Activated B cell treated with CpG ODN at 0.5 μM for 24 hours (primary cell): ENCODE data around the gene KCNS3. TPM values are rescaled to one million over a fixed set of nuclear protein-coding genes. Genes with fewer than 3 reads are reported as not detected.

Source experiments
- ATAC-seq: fragments of 200-7000 bp; cut with Tn5 transposase; one replicate; pipeline ENCODE4 v1.10.0; 2021; ENCODE audit warnings: low read depth, mild to moderate bottlenecking, moderate library complexity
- CTCF ChIA-PET: fragments of 350-600 bp; sonication (Branson Sonifier 250); formaldehyde crosslinking; loops from one replicate; lab custom pipeline; 2021; ENCODE audit warnings: antibody characterized with exemption; lab: Charles Lee
- POLR2A ChIA-PET: fragments of 350-600 bp; sonication (Branson Sonifier 250); formaldehyde crosslinking; loops from one replicate; lab custom pipeline; 2021; ENCODE audit warnings: antibody characterized with exemption; lab: Charles Lee
- DNase-seq: peaks from one replicate; pipeline ENCODE4 v3.0.0; 2022
- H3K27ac Mint-ChIP-seq: one replicate; pipeline ENCODE4 v1.8.0; 2020; ENCODE audit warnings: mixed read lengths
- H3K27me3 Mint-ChIP-seq: one replicate; pipeline ENCODE4 v1.8.0; 2021; ENCODE audit warnings: mixed read lengths
- H3K36me3 Mint-ChIP-seq: one replicate; pipeline ENCODE4 v1.8.0; 2021; ENCODE audit warnings: low read depth, mixed read lengths
- H3K4me1 Mint-ChIP-seq: one replicate; pipeline ENCODE4 v1.8.0; 2021; ENCODE audit warnings: mixed read lengths
- H3K4me3 Mint-ChIP-seq: one replicate; pipeline ENCODE4 v1.8.0; 2020; ENCODE audit warnings: mild to moderate bottlenecking, mixed read lengths
- H3K9me3 Mint-ChIP-seq: one replicate; pipeline ENCODE4 v1.8.0; 2020; ENCODE audit warnings: mixed read lengths
- CTCF ChIP-seq: fragments of 200-600 bp; IDR thresholded peaks from one replicate; pipeline ENCODE4 v1.8.0; 2022; ENCODE audit warnings: antibody characterized with exemption, mild to moderate bottlenecking
- intact Hi-C: fragments of 100-400 bp; cut with micrococcal nuclease; formaldehyde crosslinking; loops from one replicate; pipeline ENCODE4 v1.15.1; 2024
- total RNA-seq: library from RNA; stranded (reverse); gene quantifications from 2 replicates; pipeline ENCODE4 v1.2.3, GENCODE V29; 2022

The KCNS3 gene
- total RNA-seq, 1 donor from 2014 or later: 1.5 TPM

- POLR2A ChIA-PET: no interaction called here
- CTCF ChIA-PET: interaction anchor here (1.0 to 1.1 kb wide), 2 partner anchors 8 to 55 kb away, joined by 3 read pairs; no protein-coding TSS in a partner anchor
- H3K4me1 Mint-ChIP-seq: peaks cover 7% of the 10 kb centered on the region
Measured at GRCh38 chr2:17910980-17911379, 32.5 kb downstream of the KCNS3 start.

GRCh38 chr2:17911491-17912260, 33.2 kb downstream of the KCNS3 start:
- intact Hi-C loops: loop anchor here (5.0 kb wide), 1 partner anchor 34 kb away; the partner anchor contains the start of gene KCNS3
- DNase-seq (no peak), ATAC-seq (no peak)
- Mint-ChIP-seq H3K4me1 (peaks cover 7% of the 10 kb centered on the region), H3K36me3 (no peaks in the 10 kb centered on the region), H3K27ac (no peak overlapping the region), H3K4me3 (no peak overlapping the region), H3K9me3 (no peaks in the 10 kb centered on the region), H3K27me3 (peaks cover 19% of the 10 kb centered on the region)
- ChIA-PET POLR2A (no interaction called here), CTCF (interaction anchor here (1.0 to 1.1 kb wide), 2 partner anchors 7 to 55 kb away, joined by 3 read pairs; no protein-coding TSS in a partner anchor)
- no peak for TF ChIP-seq CTCF

More at GRCh38 chr2:17910980-17911379, 32.5 kb downstream of the KCNS3 start:
- DNase-seq (no peak), ATAC-seq (no peak)
- no peak for TF ChIP-seq CTCF
- Mint-ChIP-seq H3K36me3 (no peaks in the 10 kb centered on the region), H3K27me3 (peaks cover 19% of the 10 kb centered on the region), H3K4me3 (no peak overlapping the region), H3K27ac (no peak overlapping the region), H3K9me3 (no peaks in the 10 kb centered on the region)
- intact Hi-C loops: loop anchor here (5.0 kb wide), 1 partner anchor 34 kb away; the partner anchor contains the start of gene KCNS3

- ATAC-seq: peak; percentile 80
- H3K36me3 Mint-ChIP-seq: no peaks in the 10 kb centered on the region
- CTCF ChIA-PET: interaction anchor here (1.1 kb wide), 1 partner anchor 56 kb away, joined by 3 read pairs; no protein-coding TSS in a partner anchor
Measured at GRCh38 chr2:17912266-17912691, 33.8 kb downstream of the KCNS3 start.

GRCh38 chr2:17915099-17915498, 36.6 kb downstream of the KCNS3 start:
- no peak for TF ChIP-seq CTCF
- POLR2A ChIA-PET: no interaction called here
- no peak for DNase-seq
- Mint-ChIP-seq H3K27me3 (peaks cover 5% of the 10 kb centered on the region), H3K9me3 (no peaks in the 10 kb centered on the region), H3K4me3 (no peak overlapping the region), H3K27ac (no peak overlapping the region), H3K4me1 (peaks cover 9% of the 10 kb centered on the region), H3K36me3 (no peaks in the 10 kb centered on the region)
- intact Hi-C loops: no loop called here
- CTCF ChIA-PET: no interaction called here
- ATAC-seq: no peak

More at GRCh38 chr2:17912266-17912691, 33.8 kb downstream of the KCNS3 start:
- no peak for TF ChIP-seq CTCF
- H3K4me3 Mint-ChIP-seq: no peak overlapping the region
- H3K4me1 Mint-ChIP-seq: peaks cover 7% of the 10 kb centered on the region
- no peaks in the 10 kb centered on the region for H3K9me3 Mint-ChIP-seq
- POLR2A ChIA-PET: no interaction called here
- no peak for DNase-seq
- intact Hi-C loops: loop anchor here (5.0 kb wide), 1 partner anchor 35 kb away; the partner anchor contains the start of gene KCNS3
- H3K27ac Mint-ChIP-seq: no peak overlapping the region
- H3K27me3 Mint-ChIP-seq: peaks cover 17% of the 10 kb centered on the region

DNA sequence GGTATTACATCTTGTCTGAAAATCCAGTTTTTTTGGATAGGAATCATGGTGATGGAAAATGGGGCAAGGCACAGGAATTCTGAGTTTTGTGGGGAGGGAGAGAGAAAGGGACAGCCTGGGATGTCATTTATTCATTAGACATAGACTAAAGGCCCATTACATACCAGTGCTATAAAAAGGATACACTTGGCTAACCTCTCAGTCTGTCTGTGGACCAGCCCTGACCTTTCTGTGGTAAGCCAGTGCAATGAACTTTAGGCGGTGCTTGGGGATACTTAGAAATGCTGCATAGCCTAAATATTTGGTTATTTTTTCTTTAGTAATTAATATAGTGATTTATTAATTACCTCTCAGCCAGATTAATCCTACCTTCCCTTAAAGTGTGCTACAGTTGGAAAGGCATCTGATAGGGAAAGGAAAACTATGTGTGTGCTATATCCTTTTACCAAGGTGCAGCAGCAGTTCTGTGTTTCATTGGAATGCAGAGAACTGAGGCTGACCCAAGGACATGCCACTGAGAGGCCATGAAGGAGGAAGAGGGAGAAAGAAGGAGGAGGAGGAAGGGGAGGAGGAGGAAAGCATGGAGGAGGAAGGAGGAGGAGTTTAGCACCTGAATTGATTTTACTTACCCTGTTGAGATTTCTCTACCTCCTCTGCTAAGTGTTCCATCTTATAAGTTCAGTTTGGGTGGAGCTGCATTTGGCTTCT, 37.5 kb downstream of the KCNS3 start:
- POLR2A ChIA-PET: no interaction called here
- TF ChIP-seq CTCF: no peak
- DNase-seq: no peak
- ATAC-seq: no peak
- Mint-ChIP-seq H3K27me3 (peaks cover 3% of the 10 kb centered on the region), H3K4me3 (no peak overlapping the region), H3K4me1 (peaks cover 9% of the 10 kb centered on the region), H3K27ac (no peak overlapping the region), H3K36me3 (no peaks in the 10 kb centered on the region), H3K9me3 (no peaks in the 10 kb centered on the region)
- intact Hi-C loops: no loop called here
- CTCF ChIA-PET: no interaction called here
